ENCODE data around the gene TICAM1.

GRCh38 chr19:4852484-4852883 is 21.0 kb upstream of the TICAM1 start:
- TF ChIP-seq CTCF (IDR thresholded peaks at IDR 0.05 in 2 of 3, conservative IDR thresholded peaks at IDR 0.05 in 1 of 3; ENCODE audit: control insufficient read depth in 2 of 3, extremely low read depth in 1 of 3, insufficient read depth in 1 of 3, low read depth in 3 of 3, low read length in 3 of 3) (no peak), RAD21 (IDR thresholded peaks at IDR 0.05; ENCODE audit: insufficient read depth, low read depth, low read length) (no peak), SMC3 (IDR thresholded peaks at IDR 0.05; ENCODE audit: borderline replicate concordance, low read length) (no peak), REST (IDR thresholded peaks at IDR 0.05; ENCODE audit: low read depth, low read length) (no peak)
